Liver (tissue), 9 donors: Measurements from ENCODE around the gene CAMKMT. TPM values are rescaled to one million over a fixed set of nuclear protein-coding genes. Genes with fewer than 3 reads are reported as not detected.
"Not testable (repeated sequence)": the region's sequence is repeated elsewhere in the genome, so short reads cannot be mapped to it uniquely, and the experiment has no call there.

Experiments
- DNase-seq: peaks from one replicate; pipeline ENCODE4 v3.0.0-alpha.2; 2017; ENCODE audit warnings: low spot score
- H3K27ac ChIP-seq, 2 donors: one replicate each; pipeline ENCODE4 v1.7.0; 2013; ENCODE audit warnings: inconsistent platforms in 2 of 2, low read length in 2 of 2, control low read depth in 1 of 2, low read depth in 1 of 2, mild to moderate bottlenecking in 1 of 2
- H3K27me3 ChIP-seq, 4 donors: one replicate each; pipeline versions ENCODE4 v1.6.1 to v1.7.0; 2013; ENCODE audit warnings: low read length in 3 of 4, inconsistent platforms in 1 of 4, mild to moderate bottlenecking in 1 of 4, moderate library complexity in 1 of 4; ENCODE audit not compliant: control insufficient read depth in 4 of 4, insufficient read depth in 4 of 4
- H3K36me3 ChIP-seq, 4 donors: one replicate each; pipeline versions ENCODE4 v1.6.1 to v1.7.0; 2013; ENCODE audit warnings: low read length in 3 of 4, mild to moderate bottlenecking in 3 of 4, low read depth in 1 of 4, moderate library complexity in 1 of 4; ENCODE audit not compliant: control insufficient read depth in 4 of 4, insufficient read depth in 3 of 4
- H3K4me1 ChIP-seq, 4 donors: one replicate each; pipeline versions ENCODE4 v1.6.1 to v1.7.0; 2013; ENCODE audit warnings: low read length in 3 of 4, mild to moderate bottlenecking in 3 of 4, moderate library complexity in 1 of 4; ENCODE audit not compliant: control insufficient read depth in 4 of 4, insufficient read depth in 4 of 4
- H3K4me3 ChIP-seq, 3 donors: one replicate each; pipeline versions ENCODE4 v1.6.1 to v1.7.0; 2013; ENCODE audit warnings: low read length in 3 of 3, control low read depth in 1 of 3, low read depth in 1 of 3, mild to moderate bottlenecking in 1 of 3
- H3K9ac ChIP-seq, 2 donors: one replicate each; pipeline ENCODE4 v1.7.0; 2013; ENCODE audit warnings: low read length in 2 of 2, mild to moderate bottlenecking in 2 of 2, moderate library complexity in 2 of 2, control low read depth in 1 of 2, low read depth in 1 of 2
- H3K9me3 ChIP-seq, 4 donors: one replicate each; pipeline versions ENCODE4 v1.6.1 to v1.7.0; 2013; ENCODE audit warnings: low read length in 3 of 4; ENCODE audit not compliant: control insufficient read depth in 4 of 4
- ATF3 ChIP-seq: IDR thresholded peaks from 2 replicates; pipeline ENCODE4 v1.6.1; 2016; ENCODE audit warnings: antibody characterized with exemption
- EGR1 ChIP-seq, 2 donors: IDR thresholded peaks; 2 replicates each; pipeline ENCODE4 v1.6.1; 2016 to 2018; ENCODE audit warnings: antibody characterized with exemption in 2 of 2, low read depth in 2 of 2
- FOXA1 ChIP-seq: IDR thresholded peaks from 2 replicates; pipeline ENCODE4 v1.6.1; 2016; ENCODE audit warnings: antibody characterized with exemption
- FOXA2 ChIP-seq: IDR thresholded peaks from 2 replicates; pipeline ENCODE4 v1.6.1; 2016; ENCODE audit warnings: antibody characterized with exemption
- GABPA ChIP-seq, 2 donors: IDR thresholded peaks in 1 of 2; conservative IDR thresholded peaks in 1 of 2; 2 replicates each; pipeline ENCODE4 v1.6.1; 2016; ENCODE audit warnings: antibody characterized with exemption in 2 of 2, mild to moderate bottlenecking in 1 of 2, moderate library complexity in 1 of 2
- MAX ChIP-seq: IDR thresholded peaks from 2 replicates; pipeline ENCODE4 v1.6.1; 2016; ENCODE audit warnings: antibody characterized with exemption
- RAD21 ChIP-seq, 2 donors: IDR thresholded peaks; 2 replicates each; pipeline ENCODE4 v1.6.1; 2016; ENCODE audit warnings: antibody characterized with exemption in 2 of 2, mild to moderate bottlenecking in 2 of 2
- RXRA ChIP-seq, 2 donors: IDR thresholded peaks; 2 replicates each; pipeline ENCODE4 v1.6.1; 2017 to 2018; ENCODE audit warnings: antibody characterized with exemption in 2 of 2, mild to moderate bottlenecking in 1 of 2
- SP1 ChIP-seq: IDR thresholded peaks from 2 replicates; pipeline ENCODE4 v1.6.1; 2018; ENCODE audit warnings: antibody characterized with exemption, mild to moderate bottlenecking
- TAF1 ChIP-seq: conservative IDR thresholded peaks from 2 replicates; pipeline ENCODE4 v1.6.1; 2016; ENCODE audit warnings: antibody characterized with exemption, mild to moderate bottlenecking
- YY1 ChIP-seq: IDR thresholded peaks from 2 replicates; pipeline ENCODE4 v1.6.1; 2016; ENCODE audit warnings: antibody characterized with exemption, mild to moderate bottlenecking
- WGBS: extraction: QIAGEN DNeasy Blood & Tissue Kit; methylation state at CpG from one replicate; pipeline ENCODE4 v1.1.7; 2013; 5-methylcytosine and 5-hydroxymethylcytosine counted together
- polyA plus RNA-seq, 2 donors: library from polyadenylated mRNA; stranded (reverse) in 1 of 2; unstranded in 1 of 2; fragments of 200-250 nt in 1 of 2; fragments of >200 nt in 1 of 2; fragmentation: Nextera tagmentation in 1 of 2; extraction: Ambion mirVana in 1 of 2; gene quantifications; one replicate each; pipeline versions ENCODE4 v1.2.1 to v1.2.3, GENCODE V29; 2013 to 2015
- total RNA-seq, 2 donors: library from RNA; depleted of rRNA; stranded (reverse); fragments of >200 nt; gene quantifications; one replicate each; pipeline ENCODE4 v1.2.3, GENCODE V29; 2014
- donor health status: healthy.
- donor health status: healthy.
- donor health status: healthy.
- donor health status: healthy.
- donor health status: healthy.

Gene CAMKMT
- total and polyA plus RNA-seq, 4 donors: 1.5 to 12.7 (median 7.1) TPM

GRCh38 chr2:44498551-44498950, 136.8 kb downstream of the CAMKMT start:
- Histone ChIP-seq H3K4me1 (peaks cover 2 to 21% (median 7%) of the 10 kb centered on the region in 4 donors), H3K4me3 (no peak overlapping the region), H3K27me3 (no peaks in the 10 kb centered on the region), H3K27ac (no peak overlapping the region), H3K9ac (no peak overlapping the region), H3K9me3 (no peaks in the 10 kb centered on the region), H3K36me3 (no peaks in the 10 kb centered on the region)
- TF ChIP-seq TAF1: no peak
- WGBS: 69% methylated on average over 2 of the region's 2 CpGs
- DNase-seq: no peak

GRCh38 chr2:44505664-44506063, 143.9 kb downstream of the CAMKMT start:
- not testable (repeated sequence) for H3K36me3 ChIP-seq, H3K4me3 ChIP-seq, DNase-seq, H3K27ac ChIP-seq, H3K9ac ChIP-seq, H3K27me3 ChIP-seq, H3K9me3 ChIP-seq, H3K4me1 ChIP-seq
- WGBS: 97% methylated on average over 7 of the region's 7 CpGs

- DNase-seq: no peak
- 98% methylated on average over 2 of the region's 2 CpGs for WGBS
- H3K4me3 ChIP-seq: no peak overlapping the region
- no peak overlapping the region for H3K9ac ChIP-seq
- H3K36me3 ChIP-seq: no peaks in the 10 kb centered on the region
- no peaks in the 10 kb centered on the region for H3K4me1 ChIP-seq
- no peak for TF ChIP-seq FOXA2
- TF ChIP-seq ATF3: no peak
- no peak for TF ChIP-seq MAX
- no peak for TF ChIP-seq GABPA (IDR thresholded peaks at IDR 0.05 in 1 of 2, conservative IDR thresholded peaks at IDR 0.05 in 1 of 2)
- no peak for TF ChIP-seq RAD21 (IDR thresholded peaks at IDR 0.05)
- no peaks in the 10 kb centered on the region for H3K27me3 ChIP-seq
- H3K9me3 ChIP-seq: no peaks in the 10 kb centered on the region
- no peak overlapping the region for H3K27ac ChIP-seq
These were observed 148.5 kb downstream of the CAMKMT start for GRCh38 chr2:44510246-44510645.

- Histone ChIP-seq H3K9me3 (peaks cover 0 to 1% (median 0%) of the 10 kb centered on the region in 4 donors), H3K27ac (no peak overlapping the region), H3K4me3 (no peak overlapping the region), H3K27me3 (no peaks in the 10 kb centered on the region), H3K9ac (no peak overlapping the region), H3K4me1 (no peaks in the 10 kb centered on the region), H3K36me3 (no peaks in the 10 kb centered on the region)
- 92% methylated on average over 1 of the region's 1 CpG for WGBS
- TF ChIP-seq SP1 (no peak), MAX (no peak), RAD21 (IDR thresholded peaks at IDR 0.05) (no peak), RXRA (IDR thresholded peaks at IDR 0.05) (no peak), FOXA2 (no peak), YY1 (no peak), EGR1 (IDR thresholded peaks at IDR 0.05; ENCODE audit: low read depth in 2 of 2) (no peak), FOXA1 (no peak), TAF1 (no peak)
- no peak for DNase-seq
These were observed 153.7 kb downstream of the CAMKMT start for GRCh38 chr2:44515416-44515815.
